Heart left ventricle (tissue), 16 donors: ENCODE results near the gene GALNTL6. TPM values are rescaled to one million over a fixed set of nuclear protein-coding genes. Genes with fewer than 3 reads are reported as not detected.

Source experiments
- ATAC-seq, 4 donors: fragments of 200-7000 bp; cut with Tn5 transposase; one replicate each; pipeline ENCODE4 v1.9.1; 2020 to 2022; ENCODE audit warnings: moderate library complexity in 4 of 4, mild to moderate bottlenecking in 3 of 4, moderate number of reproducible peaks in 1 of 4
- DNase-seq, 5 donors: peaks; one replicate each; pipeline ENCODE4 v3.0.0-alpha.2; 2020
- H3K27ac ChIP-seq, 12 donors: fragments of 200-600 bp; sonication (generic) in 4 of 12; one replicate each; pipeline versions ENCODE4 v1.5.0 to v1.8.0; 2016 to 2022; ENCODE audit warnings: mild to moderate bottlenecking in 2 of 12
- H3K27me3 ChIP-seq, 9 donors: fragments of 200-600 bp; sonication (generic) in 2 of 9; one replicate each; pipeline versions ENCODE4 v1.5.1 to v1.8.0; 2016 to 2022; ENCODE audit warnings: mild to moderate bottlenecking in 3 of 9
- H3K36me3 ChIP-seq, 9 donors: fragments of 200-600 bp; sonication (generic) in 2 of 9; one replicate each; pipeline versions ENCODE4 v1.5.0 to v1.8.0; 2018 to 2022; ENCODE audit warnings: mild to moderate bottlenecking in 2 of 9
- H3K4me1 ChIP-seq, 12 donors: fragments of 200-600 bp; sonication (generic) in 4 of 12; one replicate each; pipeline versions ENCODE4 v1.5.0 to v1.8.0; 2016 to 2022; ENCODE audit warnings: mild to moderate bottlenecking in 3 of 12
- H3K4me3 ChIP-seq, 12 donors: fragments of 200-600 bp; sonication (generic) in 4 of 12; one replicate each; pipeline versions ENCODE4 v1.5.0 to v1.8.0; 2017 to 2022; ENCODE audit warnings: mild to moderate bottlenecking in 9 of 12, moderate library complexity in 4 of 12
- H3K9me3 ChIP-seq, 12 donors: fragments of 200-600 bp; sonication (generic) in 4 of 12; one replicate each; pipeline versions ENCODE4 v1.5.0 to v1.8.0; 2016 to 2022; ENCODE audit warnings: mild to moderate bottlenecking in 1 of 12
- POLR2A ChIP-seq, 2 donors: fragments of 450-650 bp; IDR thresholded peaks; one replicate each; pipeline ENCODE4 v1.6.1; 2017; ENCODE audit warnings: antibody characterized with exemption in 2 of 2, mild to moderate bottlenecking in 2 of 2, moderate library complexity in 2 of 2
- WGBS, 4 donors: extraction: QIAGEN DNeasy Blood & Tissue Kit in 2 of 4; methylation state at CpG; one replicate each; pipeline versions ENCODE4 v1.1.5 to v1.1.7; 2013 to 2018; 5-methylcytosine and 5-hydroxymethylcytosine counted together
- intact Hi-C, 10 donors: fragments of 100-400 bp; cut with DNase I; formaldehyde crosslinking; loops; one replicate each; pipeline versions ENCODE4 v1.11.1 to v1.14.2; 2022
- polyA plus RNA-seq, 2 donors: library from polyadenylated mRNA; stranded (reverse); fragments of 200-250 nt; gene quantifications; one replicate each; pipeline ENCODE4 v1.2.3, GENCODE V29; 2013
- total RNA-seq, 9 donors: library from RNA; depleted of rRNA in 2 of 9; stranded (reverse); fragments of >200 nt in 2 of 9; fragmentation: NEBNext Ultra II Directional in 3 of 9; extraction: Animal tissue kit (Norgen Biotek cat#: 25700) in 3 of 9; gene quantifications; one replicate each; pipeline versions ENCODE4 v1.1.0 to v1.2.4, GENCODE V29; 2016 to 2023
- TF ChIP-seq, protein P1 (sequence below), 12 donors: fragments of 200-600 bp; sonication (generic) in 4 of 12; IDR thresholded peaks; one replicate each; pipeline versions ENCODE4 v1.5.0 to v1.8.0; 2018 to 2022; ENCODE audit warnings: antibody characterized with exemption in 12 of 12, mild to moderate bottlenecking in 5 of 12
- donor health status: ischemic (EF 13 %, LVEDD 7.1; RV severe dilation, severe dysfunction).
- donor health status: healthy with polysubstance abuse.
- donor health status: DM: no; HTN: yes; CAD: no.
- donor health status: DM: no; HTN: no; CAD: no.
- donor health status: ischemic (EF 25% LVEDD 6.9; RV normal size, moderate dysfunction).
- donor health status: ischemic (EF 25% LVEDD 5.7; RV mildly dilated, moderate dysfunction).
- donor health status: healthy.
- donor health status: DM: yes; HTN: yes; CAD: no.
- donor health status: ischemic (EF 35%, LVEDD 5.7; RV mildly dilated, moderate dysfunction).
- donor health status: nonischemic (EF 11% LVEDD 7.7; RV severe dilation, severe dysfunction).
- donor health status: DM: yes; HTN: yes; CAD: no.
- donor health status: PGD.
- donor health status: ischemic (EF 29% LVEDD 5.4; RV normal size, mild dysfunction).
- donor health status: nonischemic (EF 23%, LVEDD 6.1; RV moderate dilation, normal function).

GALNTL6 gene
- total and polyA plus RNA-seq, 11 donors: 0.33 to 0.52 TPM; not detected in 9

GRCh38 chr4:172675232-172675631 is 862.0 kb downstream of the GALNTL6 start:
- Histone ChIP-seq H3K36me3 (no peaks in the 10 kb centered on the region), H3K27ac (no peak overlapping the region), H3K4me1 (no peaks in the 10 kb centered on the region), H3K27me3 (no peaks in the 10 kb centered on the region), H3K9me3 (peaks cover 0 to 4% (median 0%) of the 10 kb centered on the region in 12 donors), H3K4me3 (no peak overlapping the region)
- 80 to 100% (median 91%) methylated on average over 1 of the region's 1 CpG for WGBS, 4 donors
- ATAC-seq (no peak), DNase-seq (no peak)
- TF ChIP-seq, protein P1, sequence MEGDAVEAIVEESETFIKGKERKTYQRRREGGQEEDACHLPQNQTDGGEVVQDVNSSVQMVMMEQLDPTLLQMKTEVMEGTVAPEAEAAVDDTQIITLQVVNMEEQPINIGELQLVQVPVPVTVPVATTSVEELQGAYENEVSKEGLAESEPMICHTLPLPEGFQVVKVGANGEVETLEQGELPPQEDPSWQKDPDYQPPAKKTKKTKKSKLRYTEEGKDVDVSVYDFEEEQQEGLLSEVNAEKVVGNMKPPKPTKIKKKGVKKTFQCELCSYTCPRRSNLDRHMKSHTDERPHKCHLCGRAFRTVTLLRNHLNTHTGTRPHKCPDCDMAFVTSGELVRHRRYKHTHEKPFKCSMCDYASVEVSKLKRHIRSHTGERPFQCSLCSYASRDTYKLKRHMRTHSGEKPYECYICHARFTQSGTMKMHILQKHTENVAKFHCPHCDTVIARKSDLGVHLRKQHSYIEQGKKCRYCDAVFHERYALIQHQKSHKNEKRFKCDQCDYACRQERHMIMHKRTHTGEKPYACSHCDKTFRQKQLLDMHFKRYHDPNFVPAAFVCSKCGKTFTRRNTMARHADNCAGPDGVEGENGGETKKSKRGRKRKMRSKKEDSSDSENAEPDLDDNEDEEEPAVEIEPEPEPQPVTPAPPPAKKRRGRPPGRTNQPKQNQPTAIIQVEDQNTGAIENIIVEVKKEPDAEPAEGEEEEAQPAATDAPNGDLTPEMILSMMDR (IDR thresholded peaks at IDR 0.05): no peak
- no peak for TF ChIP-seq POLR2A (IDR thresholded peaks at IDR 0.05)
- intact Hi-C loops: no loop called here

DNA sequence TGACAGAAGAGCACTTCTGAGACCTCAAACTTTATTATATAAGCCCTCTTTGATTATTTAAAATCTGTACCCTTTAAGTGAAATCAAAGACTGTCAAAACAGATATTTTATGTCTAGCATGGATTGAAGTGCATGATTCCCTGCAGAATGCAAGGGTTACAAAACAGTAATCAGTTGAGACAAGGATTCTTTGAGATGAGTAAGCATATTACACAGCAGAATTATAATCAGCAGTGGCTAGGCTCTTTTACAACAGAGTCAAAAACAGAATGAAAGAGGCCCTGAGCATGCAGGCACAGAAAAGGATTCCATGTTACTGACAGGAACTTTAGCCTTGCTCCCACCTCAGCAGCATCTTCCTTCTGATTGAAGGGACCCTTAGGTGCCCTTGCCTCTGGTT is 867.5 kb downstream of the GALNTL6 start:
- no peak for ATAC-seq
- no peaks in the 10 kb centered on the region for H3K4me1 ChIP-seq
- H3K4me3 ChIP-seq: no peak overlapping the region
- H3K27ac ChIP-seq: no peak overlapping the region
- TF ChIP-seq, protein P1 (IDR thresholded peaks at IDR 0.05): no peak
- no peak for TF ChIP-seq POLR2A (IDR thresholded peaks at IDR 0.05)
- no peaks in the 10 kb centered on the region for H3K27me3 ChIP-seq
- H3K36me3 ChIP-seq: no peaks in the 10 kb centered on the region
- intact Hi-C loops: no loop called here
- DNase-seq: no peak
- H3K9me3 ChIP-seq: no peaks in the 10 kb centered on the region

DNA sequence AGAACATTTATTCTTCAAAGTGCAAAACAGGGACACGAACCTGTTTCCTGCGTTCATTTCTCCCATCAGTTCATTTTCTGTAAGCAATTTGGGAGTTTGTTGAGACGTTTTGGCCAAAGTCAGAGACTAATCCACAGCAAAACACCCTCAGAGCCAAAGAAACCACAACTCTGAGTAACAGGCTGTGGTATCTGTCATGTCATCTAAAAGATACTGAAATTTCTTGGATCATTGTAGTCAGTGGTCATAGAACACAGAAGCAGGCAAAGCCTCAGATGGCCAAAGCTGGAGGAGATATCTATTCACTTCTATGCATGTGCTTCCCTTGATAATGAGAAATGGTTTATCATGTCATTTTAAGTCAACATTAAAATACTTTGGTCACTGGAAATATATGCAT is 869.8 kb downstream of the GALNTL6 start:
- WGBS, 4 donors: 70 to 79% (median 73%) methylated on average over 3 of the region's 3 CpGs
- ATAC-seq (no peak), DNase-seq (no peak)
- Histone ChIP-seq H3K4me3 (no peak overlapping the region), H3K36me3 (no peaks in the 10 kb centered on the region), H3K27ac (no peak overlapping the region), H3K27me3 (no peaks in the 10 kb centered on the region), H3K9me3 (no peaks in the 10 kb centered on the region), H3K4me1 (no peaks in the 10 kb centered on the region)
- no peak for TF ChIP-seq POLR2A (IDR thresholded peaks at IDR 0.05)
- TF ChIP-seq, protein P1 (IDR thresholded peaks at IDR 0.05): no peak
- intact Hi-C loops: no loop called here

DNA sequence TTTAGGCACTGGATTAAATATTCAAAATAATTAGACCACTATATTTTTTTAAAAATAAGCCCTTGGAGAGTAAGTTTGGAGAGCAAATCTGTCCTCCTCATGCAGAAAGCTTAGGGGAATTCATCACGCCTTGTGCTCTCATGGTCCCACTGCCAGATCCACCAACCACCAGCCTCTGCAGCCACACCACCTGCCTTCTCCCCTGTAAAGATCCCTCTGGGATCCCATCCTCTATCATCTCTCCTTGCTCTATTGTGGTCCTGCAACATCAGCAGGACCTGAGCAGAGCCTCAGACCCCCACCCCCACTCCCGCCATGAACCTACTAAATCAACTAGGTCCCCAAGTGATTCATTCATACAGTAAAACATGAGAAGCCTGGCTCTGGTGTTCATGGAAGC is 872.8 kb downstream of the GALNTL6 start:
- TF ChIP-seq, protein P1 (IDR thresholded peaks at IDR 0.05): no peak
- no peak for TF ChIP-seq POLR2A (IDR thresholded peaks at IDR 0.05)
- no peaks in the 10 kb centered on the region for H3K27me3 ChIP-seq
- intact Hi-C loops: no loop called here
- no peak for DNase-seq
- no peak overlapping the region for H3K27ac ChIP-seq
- H3K36me3 ChIP-seq: no peaks in the 10 kb centered on the region
- H3K4me1 ChIP-seq: no peaks in the 10 kb centered on the region
- no peak overlapping the region for H3K4me3 ChIP-seq
- WGBS, 4 donors: 78 to 88% (median 85%) methylated on average over 2 of the region's 2 CpGs
- H3K9me3 ChIP-seq: peaks cover 0 to 5% (median under 1%) of the 10 kb centered on the region in 12 donors
- no peak for ATAC-seq
